ENCODE measurements around the gene TESPA1.

DNA sequence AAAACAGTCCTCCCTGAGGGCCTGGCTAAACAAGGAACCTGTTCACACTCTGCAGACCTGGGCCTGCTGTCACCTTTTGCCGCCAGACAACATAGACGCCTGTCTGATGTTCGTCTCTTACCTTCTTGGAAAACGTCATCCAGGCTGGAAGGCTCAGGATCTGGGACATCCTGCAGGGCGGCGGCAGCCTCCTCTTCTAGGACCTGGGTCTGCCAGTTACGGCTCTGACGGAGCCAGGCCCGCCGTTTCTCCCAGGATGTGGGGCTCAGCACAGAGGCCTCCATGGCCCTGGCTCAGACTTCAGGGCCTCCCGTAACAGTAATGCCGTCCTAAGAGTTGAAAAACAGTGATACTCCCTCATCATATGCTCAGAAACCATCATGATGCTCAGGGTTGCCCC lies 10.3 kb downstream of the TESPA1 start:
- TF ChIP-seq GATA2 (IDR thresholded peaks at IDR 0.05; ENCODE audit: low read depth, low read length) (no peak), GATA3 (IDR thresholded peaks at IDR 0.05; ENCODE audit: low read depth, low read length) (no peak)
